Measurements from ENCODE around the gene SLC25A30.
"Not testable (repeated sequence)": the region's sequence is repeated elsewhere in the genome, so short reads cannot be mapped to it uniquely, and the experiment has no call there.

Gene SLC25A30

DNA sequence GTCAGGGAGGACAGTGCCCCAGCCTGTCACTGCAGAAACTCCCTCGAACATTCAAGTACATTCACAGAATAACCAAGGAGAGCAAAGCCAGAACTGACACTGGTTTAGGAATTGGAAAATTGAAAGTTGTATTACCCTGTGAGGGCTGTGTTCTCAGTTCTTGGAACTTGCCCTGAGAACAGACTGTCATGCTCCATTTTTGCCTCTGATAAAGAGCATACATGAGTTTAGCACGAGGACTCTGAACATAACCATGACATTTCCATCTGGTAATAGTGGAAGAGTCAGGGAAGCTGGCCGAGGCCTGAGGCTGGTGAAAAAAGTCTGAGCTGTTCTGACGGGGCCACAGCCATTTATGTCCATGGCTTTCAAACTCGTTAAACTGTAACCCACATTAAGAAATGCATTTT, 15.2 kb upstream of the SLC25A30 start:
- FAIRE-seq (no peak), DNase-seq (ENCODE audit: extremely low spot score, insufficient read length, low read depth) (no peak)

DNA sequence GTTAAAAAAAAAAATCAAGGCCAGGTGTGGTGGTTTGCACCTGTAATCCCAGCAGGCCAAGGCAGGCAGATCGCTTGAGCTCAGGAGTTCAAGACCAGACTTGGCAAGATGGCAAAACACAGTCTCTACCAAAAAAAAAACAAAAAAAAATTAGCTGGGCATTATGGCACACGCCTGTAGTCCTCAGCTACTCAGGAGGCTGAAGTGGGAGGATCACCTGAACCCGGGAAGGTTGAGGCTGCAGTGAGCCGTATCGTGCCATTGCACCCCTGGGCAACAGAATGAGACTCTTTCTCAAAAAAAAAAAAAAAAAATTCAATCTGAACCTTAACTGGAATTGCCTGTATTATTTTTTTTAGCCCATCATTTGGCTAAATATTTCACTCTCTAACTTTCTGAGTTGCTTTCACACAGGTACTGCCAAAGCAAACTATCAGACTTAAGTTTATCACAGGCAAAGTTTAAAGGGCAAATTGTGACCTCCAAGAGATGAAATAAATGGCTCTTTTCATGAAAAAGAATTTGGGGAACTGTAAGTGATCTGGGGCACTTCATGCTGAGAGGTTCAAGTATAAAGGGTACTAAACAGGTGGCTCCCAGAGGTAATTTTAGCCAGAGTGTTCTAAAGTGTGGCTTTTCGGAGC, 14.7 kb upstream of the SLC25A30 start:
- DNase-seq (ENCODE audit: extremely low spot score, insufficient read length, low read depth) (no peak), FAIRE-seq (no peak)

DNA sequence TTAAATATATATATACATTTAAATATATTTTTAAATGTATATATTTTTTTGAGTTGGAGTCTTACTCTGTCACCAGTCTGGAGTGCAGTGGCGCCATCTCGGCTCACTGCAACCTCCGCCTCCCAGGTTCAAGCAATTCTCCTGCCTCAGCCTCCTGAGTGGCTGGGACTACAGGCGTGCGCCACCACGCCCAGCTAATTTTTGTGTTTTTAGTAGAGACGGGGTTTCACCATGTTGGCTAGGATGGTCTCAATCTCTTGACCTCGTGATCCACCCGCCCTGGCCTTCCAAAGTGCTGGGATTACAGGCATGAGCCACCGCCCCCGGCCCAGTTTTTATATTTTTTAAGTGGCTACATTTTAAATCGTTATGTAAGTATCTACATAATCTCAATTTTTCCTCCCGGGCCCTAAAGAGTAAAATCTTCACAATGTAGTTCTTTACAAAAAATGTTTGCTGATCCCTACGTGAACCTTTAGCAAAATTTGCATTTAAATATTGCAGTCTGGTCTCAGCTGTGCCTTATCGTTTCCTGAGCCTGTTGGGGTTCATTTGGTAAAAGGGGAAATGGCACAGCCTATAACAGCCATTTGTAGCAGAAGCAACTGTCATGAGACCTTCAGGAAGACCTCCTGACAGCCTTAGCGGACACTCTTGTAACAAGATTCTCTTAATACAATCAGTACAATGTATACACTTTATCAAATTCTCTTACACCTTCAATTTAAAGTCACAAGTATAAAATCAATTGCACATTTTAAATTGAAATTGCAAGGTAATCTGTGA, 8.1 kb upstream of the SLC25A30 start:
- not testable (repeated sequence) for FAIRE-seq; DNase-seq (ENCODE audit: extremely low spot score, insufficient read length, low read depth)

DNA sequence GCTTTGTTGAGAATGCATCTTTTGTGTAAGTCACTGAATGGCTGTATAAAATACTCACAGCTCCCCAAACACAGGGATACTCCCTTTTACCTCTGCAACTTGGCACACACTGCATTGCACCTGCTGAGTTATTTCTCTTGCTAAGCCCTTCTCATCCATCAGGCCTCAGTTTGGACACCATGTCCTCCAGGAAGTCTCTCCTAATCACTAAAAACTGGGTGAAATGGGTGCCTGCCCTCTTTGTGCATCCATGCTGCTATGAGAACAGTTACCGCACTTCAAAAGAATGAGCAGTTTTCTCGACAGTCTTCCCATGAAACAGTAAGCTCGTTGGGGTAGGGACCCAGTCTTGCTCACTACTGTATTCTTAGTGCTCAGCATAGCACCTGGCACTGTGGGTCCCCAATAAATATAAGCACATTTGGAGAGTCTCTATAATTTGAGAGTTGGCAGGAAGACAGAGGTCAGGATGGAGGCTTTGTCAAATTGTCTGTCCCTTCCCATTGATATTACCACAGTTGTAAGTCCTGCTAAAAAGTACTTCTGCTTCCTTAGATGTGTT, 4.6 kb upstream of the SLC25A30 start:
- DNase-seq (ENCODE audit: extremely low spot score, insufficient read length, low read depth) = no peak
- no peak for FAIRE-seq

DNA sequence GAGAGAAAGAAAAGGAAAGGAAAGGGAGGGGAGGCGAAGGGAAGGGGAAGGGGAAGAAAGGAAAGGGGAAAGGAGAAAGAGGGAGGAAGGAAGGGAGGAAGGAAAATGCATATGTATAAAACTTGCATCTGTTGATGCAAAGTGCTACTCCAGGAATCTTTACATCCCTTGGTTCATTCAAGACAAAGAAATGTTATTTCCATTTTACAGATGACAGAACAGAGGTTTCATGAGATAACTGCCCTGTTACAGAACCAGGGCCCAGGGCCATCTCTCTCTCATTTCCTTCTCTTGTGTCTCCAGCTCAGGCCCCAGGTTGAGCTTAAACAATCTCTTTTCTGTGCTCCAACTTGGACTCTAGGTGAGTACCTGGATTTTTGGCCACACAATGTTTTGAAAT, 1.8 kb upstream of the SLC25A30 start:
- DNase-seq (ENCODE audit: extremely low spot score, insufficient read length, low read depth) (no peak), FAIRE-seq (no peak)

DNA sequence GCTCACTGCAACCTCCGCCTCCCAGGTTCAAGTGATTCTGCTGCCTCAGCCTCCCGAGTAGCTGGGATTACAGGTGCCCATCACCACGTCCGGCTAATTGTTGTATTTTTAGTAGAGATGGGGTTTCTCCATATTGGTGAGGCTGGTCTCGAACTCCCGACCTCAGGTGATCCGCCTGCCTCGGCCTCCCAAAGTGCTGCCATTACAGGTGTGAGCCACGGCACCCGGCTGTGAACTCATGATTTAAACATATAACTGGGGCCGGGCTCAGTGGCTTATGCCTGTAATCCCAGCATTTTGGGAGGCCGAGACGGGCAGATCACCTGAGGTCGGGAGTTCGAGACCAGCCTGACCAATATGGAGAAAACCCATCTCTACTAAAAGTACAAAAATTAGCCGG, 1.2 kb upstream of the SLC25A30 start:
- not testable (repeated sequence) for FAIRE-seq

DNA sequence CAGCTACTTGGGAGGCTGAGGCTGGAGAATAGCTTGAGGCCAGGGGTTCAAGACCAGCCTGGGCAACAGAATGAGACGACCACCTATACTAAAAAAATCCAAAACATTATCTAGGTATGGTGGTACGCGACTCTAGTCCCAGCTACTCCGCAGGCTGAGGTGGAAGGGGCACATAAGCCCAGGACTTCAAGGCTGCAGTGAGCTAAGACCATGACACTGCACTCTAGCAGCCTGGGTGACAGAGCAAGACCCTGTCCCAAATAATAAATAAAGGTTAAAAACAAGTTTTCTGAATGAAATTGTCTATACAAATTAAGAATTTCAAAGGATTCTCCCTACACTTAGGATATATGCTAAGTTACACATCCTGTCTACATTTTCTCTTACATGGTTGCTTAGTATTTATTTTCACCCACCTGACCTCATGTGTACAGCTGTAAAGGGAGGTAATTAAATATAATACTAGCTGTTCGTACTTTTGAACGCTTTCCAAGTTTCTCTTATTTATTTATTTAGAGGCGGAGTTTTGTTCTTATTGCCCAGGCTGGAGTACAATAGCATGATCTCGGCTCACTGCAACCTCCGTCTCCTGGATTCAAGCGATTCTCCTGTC, 1.6 kb downstream of the SLC25A30 start:
- FAIRE-seq (no peak), DNase-seq (ENCODE audit: extremely low spot score, insufficient read length, low read depth) (no peak)

More for the DNA sequence above, 1.2 kb upstream of the SLC25A30 start:
- DNase-seq (ENCODE audit: extremely low spot score, insufficient read length, low read depth) = not testable (repeated sequence)

DNA sequence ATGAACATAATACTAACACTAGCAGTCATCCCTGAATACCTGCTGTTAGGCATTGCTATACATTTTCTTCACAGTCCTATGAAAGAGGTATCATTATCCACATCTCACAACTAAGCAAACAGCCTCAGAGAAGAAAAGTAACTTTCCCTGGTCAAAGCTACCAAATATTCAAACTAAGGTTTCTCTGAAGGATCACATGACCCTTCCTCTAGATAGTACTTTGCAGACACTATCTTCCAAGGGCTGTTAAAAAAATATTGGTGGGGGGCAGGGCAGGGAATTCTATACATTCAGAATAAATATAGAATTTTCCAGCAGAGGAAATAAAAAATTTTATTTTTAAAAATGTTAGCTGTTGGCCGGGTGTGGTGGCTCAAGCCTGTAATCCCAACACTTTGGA, 3.1 kb downstream of the SLC25A30 start:
- no peak for FAIRE-seq
- DNase-seq (ENCODE audit: extremely low spot score, insufficient read length, low read depth) = no peak

DNA sequence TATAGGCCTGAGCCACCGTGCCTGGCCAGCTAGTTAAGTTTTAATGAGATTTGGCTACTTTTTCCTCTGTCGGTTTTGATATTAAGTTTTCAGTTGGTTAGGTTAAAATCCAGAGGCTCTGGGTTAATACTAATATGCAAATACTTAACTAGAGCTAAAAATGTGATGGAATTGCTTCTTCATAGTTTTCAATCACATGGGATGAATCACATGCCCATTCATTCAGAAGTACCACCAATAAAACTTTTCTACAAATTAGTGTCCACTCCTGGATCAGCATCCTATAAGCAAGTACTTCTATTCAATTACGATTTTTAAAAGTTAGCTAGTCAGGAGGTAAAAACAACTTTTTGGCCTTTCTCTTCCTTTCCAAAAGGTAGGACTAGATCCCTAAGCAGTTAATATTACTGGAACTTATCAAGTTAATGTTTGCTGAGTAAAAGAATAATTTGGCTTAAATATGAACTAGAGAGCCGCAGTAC, 4.3 kb downstream of the SLC25A30 start:
- FAIRE-seq (no peak), DNase-seq (ENCODE audit: extremely low spot score, insufficient read length, low read depth) (no peak)

DNA sequence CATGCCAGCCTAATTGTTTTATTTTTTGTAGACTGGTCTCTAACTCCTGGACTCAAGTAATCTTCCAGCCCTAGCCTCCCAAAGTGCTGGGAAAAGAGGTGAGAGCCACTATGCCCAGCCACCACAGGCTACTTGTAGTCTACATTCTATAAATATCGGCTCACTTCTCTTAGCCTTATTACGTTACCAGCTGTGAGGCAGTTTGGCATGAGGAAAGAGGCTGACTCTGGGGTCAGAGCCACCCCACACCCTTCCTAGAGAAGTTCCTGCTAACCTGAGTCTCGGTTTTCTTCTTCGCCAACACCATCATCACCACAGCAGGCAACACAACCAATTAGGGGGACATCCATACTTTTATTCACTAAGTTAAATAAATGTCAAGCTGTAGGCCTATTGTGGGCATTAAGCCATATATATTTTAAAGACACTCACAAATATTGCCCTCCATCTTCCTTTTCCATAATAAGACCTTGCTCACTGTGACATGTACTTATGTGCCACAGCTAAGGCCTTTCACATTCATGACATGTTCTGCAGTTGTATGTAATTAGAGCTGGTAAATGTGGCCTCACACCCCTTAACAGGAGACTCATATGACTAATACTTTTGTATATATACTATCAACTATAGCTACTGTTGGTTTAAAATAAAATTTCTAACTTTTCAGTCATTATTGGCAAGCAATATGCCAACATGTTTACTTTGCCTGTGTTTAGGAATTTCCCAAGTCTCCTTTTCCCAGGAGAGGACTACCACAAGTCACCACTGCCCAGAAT, 5.7 kb downstream of the SLC25A30 start:
- DNase-seq (ENCODE audit: extremely low spot score, insufficient read length, low read depth) = no peak
- no peak for FAIRE-seq

DNA sequence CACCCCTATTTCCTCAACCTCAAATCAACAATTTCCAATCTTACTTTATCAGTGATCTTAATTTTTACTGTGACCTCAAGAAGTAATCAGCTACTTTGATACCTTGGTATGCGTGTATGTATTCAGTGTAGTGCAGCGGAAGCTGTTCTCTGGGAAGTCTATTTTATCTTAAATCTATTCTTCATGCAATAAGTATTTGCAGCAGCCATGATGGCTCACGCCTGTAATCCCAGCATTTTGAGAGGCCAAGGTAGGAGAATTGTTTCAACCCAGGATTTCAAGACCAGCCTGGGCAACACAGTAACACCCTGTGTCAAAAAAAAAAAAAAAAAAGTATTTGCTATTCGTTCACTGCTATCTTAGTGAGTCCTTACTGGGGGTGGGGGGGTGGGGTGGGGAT, 6.5 kb downstream of the SLC25A30 start:
- DNase-seq (ENCODE audit: extremely low spot score, insufficient read length, low read depth) = no peak
- FAIRE-seq = no peak

DNA sequence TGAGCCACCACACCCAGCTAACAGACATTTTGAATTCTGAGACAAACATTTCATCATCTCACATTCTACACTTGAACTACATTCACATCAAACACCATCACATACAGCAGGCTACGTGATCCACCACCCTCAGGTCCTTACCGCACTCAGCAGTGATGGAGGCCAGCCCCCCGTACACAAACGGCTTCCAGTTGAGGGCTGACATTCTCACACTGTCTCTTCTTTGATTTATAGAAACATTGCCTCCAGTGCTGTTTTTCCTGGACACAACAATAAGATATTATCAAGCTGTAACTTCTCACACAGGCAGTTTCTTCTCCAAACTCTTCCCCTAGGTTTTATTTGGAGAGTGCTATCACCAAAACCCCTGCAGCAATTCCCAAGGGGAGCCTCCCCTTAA, 7.0 kb downstream of the SLC25A30 start:
- no peak for DNase-seq (ENCODE audit: extremely low spot score, insufficient read length, low read depth)
- no peak for FAIRE-seq

DNA sequence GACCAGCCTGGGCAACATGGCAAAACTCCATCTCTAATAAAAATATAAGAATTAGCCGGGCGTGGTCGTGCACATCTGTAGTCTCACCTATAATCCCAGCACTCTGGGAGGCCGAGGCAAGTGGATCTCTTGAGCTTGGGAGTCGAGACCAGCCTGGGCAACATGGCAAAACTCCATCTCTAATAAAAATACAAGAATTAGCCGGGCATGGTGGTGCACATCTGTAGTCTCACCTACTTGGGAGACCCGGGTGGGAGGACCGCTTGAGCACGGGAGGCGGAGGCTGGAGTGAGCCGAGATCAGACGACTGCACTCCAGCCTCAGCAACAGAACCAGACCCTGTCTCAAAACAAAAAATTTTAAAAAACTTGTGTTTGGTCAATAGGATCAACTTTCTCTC, 7.7 kb downstream of the SLC25A30 start:
- FAIRE-seq (no peak), DNase-seq (ENCODE audit: extremely low spot score, insufficient read length, low read depth) (no peak)

DNA sequence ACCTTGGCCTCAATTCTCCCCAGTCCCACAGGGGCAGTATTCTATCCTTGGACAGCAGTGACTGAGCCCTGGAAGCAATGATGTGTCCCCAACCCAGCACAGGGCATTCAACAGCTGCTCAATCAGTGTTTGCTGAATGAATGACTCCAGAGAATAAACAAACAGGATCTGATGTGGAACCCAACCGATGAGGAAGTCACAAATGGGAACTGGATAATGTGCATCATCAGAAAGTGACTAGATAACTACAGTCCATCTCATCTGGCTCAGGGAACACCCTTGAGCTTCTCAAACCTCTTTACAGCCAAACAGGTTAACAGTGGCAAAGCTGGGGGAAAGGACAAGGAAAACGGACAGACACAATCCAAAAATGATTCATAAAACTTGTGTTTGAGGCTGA, 8.2 kb downstream of the SLC25A30 start:
- no peak for DNase-seq (ENCODE audit: extremely low spot score, insufficient read length, low read depth)
- FAIRE-seq = no peak

DNA sequence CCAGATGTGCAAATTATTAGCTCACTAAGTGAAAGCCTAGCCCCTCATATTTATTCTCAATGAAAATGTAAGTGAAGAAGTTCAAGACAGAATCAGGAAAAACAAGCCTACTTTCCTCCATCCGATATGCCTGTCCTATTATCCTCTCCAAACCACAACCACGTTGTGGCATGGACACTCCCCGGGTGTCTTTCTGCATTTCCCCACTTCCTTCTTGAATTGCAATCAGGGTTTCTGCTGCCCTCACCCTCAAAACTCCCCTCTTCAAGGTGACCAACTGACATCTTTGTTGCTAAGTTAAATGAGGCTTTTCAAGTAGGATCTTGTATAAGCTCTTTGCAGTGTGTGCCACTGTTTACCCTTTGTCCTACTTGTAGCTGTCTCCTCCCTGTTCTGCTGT, 11.8 kb downstream of the SLC25A30 start:
- no peak for FAIRE-seq

DNA sequence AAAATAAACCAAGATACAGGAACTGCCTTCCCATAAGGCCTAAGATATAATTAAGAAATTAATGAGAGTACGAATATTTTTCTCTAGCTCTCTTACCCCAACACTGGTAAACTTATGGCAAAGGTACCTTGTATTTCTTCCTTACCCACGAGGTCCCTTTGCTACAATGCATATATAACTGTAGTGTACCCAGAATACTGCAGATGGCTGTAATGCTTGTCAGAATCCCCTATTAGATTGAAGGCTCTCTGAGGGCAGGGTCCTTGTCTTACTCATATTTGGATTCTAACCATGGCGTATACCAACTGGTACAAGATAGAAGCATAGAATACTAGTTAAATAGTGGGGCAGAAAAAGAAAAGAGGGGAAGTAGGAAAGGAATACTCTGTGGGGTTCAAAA, 15.1 kb downstream of the SLC25A30 start:
- no peak for DNase-seq (ENCODE audit: extremely low spot score, insufficient read length, low read depth)
- FAIRE-seq = no peak

More for the DNA sequence above, 11.8 kb downstream of the SLC25A30 start:
- DNase-seq (ENCODE audit: extremely low spot score, insufficient read length, low read depth) = no peak

DNA sequence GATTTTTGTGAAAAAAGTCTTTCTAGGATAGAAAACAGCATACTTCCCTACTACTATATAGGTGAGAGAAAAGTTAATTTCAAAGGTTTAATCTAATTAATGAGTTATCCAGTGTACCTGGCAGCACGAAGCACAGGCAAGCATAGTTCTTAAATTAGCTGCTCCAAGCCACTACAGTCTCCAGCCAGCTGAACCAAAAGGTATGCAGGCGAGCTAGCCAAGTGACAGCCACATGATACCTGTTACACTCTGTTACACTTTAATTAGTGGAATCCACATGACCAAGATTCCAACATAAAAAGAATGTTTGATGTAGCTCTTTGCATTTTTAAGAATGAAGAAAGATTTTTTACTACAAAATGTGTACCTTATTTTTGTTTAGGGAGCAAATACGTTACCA, 15.5 kb downstream of the SLC25A30 start:
- FAIRE-seq (no peak), DNase-seq (ENCODE audit: extremely low spot score, insufficient read length, low read depth) (no peak)

DNA sequence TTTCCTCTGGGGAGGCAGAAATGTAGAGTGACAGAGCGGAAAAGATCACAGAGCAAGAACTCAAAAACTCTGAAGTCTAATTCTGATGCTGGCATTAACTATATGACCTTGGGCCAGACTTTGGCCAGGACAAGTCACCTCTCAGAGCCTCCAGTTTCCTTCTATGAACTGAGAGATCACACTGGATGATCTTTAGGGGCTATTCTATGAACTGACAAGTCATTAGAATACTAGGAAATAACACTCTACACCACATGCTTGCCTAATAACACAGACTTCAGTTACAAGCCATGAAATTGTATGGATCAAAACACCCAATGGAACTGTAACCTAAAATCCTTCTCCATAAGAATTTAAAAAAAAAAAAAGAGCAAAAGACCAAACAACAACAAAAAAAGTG, 16.9 kb downstream of the SLC25A30 start:
- DNase-seq (ENCODE audit: extremely low spot score, insufficient read length, low read depth) (no peak), FAIRE-seq (no peak)

DNA sequence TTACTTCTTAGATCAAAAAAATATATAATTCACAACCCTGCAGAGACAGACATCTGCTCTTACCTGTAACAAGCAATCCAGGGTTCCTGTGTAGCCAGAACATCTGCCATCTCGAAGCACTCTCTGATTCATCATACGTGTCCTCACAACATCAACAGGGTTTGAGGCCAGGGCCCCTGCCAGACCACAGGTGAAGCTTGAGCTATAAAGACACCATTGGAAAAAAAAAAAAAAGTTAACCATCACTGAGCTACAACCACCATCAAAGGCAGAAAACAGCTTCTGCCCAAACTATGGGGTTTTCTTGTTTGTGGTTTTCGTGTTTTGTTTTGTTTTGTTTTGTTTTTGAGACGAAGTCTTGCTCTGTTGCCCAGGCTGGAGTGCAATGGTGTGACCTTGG, 19.3 kb downstream of the SLC25A30 start:
- FAIRE-seq = no peak
- no peak for DNase-seq (ENCODE audit: extremely low spot score, insufficient read length, low read depth)

DNA sequence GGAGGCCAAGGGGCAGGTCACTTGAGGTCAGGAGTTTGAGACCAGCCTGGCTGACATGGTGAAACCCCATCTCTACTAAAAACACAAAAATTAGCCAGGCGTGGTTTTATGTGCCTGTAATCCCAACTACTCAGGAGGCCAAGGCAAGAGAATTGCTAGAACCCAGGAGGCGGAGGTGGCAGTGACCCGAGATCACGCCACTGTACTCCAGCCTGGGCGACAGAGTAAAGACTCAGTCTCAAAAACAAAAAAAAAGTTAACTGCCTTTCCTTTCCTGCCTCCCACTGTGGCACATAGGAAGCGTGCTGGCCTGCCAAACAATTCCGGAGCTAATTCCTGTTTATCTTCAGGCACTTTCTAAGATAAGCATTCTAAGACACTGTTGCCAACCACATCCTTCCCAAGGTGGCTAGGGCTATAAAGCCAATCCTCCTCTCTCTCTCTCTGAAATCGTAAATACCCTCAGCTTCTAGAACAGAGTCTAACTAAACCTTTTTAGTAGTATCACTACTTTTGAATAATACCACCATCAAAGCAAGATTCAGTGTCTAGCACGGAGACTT, 21.6 kb downstream of the SLC25A30 start:
- no peak for FAIRE-seq

More for the DNA sequence above, 21.6 kb downstream of the SLC25A30 start:
- DNase-seq (ENCODE audit: extremely low spot score, insufficient read length, low read depth) = no peak
